Glomerular visceral epithelial cell (primary cell): Measurements from ENCODE around the gene EPHA3.

Experiments used
- DNase-seq: peaks from one replicate; pipeline ENCODE4 v3.0.0-alpha.2; 2016; ENCODE audit errors: extremely low spot score

EPHA3 gene

GRCh38 chr3:89447243-89447642, 339.8 kb downstream of the EPHA3 start:
- no peak for DNase-seq

- DNase-seq: no peak
These were observed 341.7 kb downstream of the EPHA3 start for GRCh38 chr3:89449086-89449485.

GRCh38 chr3:89452066-89452465, 344.6 kb downstream of the EPHA3 start:
- DNase-seq: no peak

GRCh38 chr3:89455240-89455639, 347.8 kb downstream of the EPHA3 start:
- no peak for DNase-seq

GRCh38 chr3:89467898-89468363, 360.5 kb downstream of the EPHA3 start:
- no peak for DNase-seq

GRCh38 chr3:89472101-89472500, 364.7 kb downstream of the EPHA3 start:
- no peak for DNase-seq

GRCh38 chr3:89474333-89475130, 367.1 kb downstream of the EPHA3 start:
- DNase-seq: no peak

GRCh38 chr3:89488800-89489580, 381.6 kb downstream of the EPHA3 start:
- DNase-seq: no peak

GRCh38 chr3:89490129-89490528, 382.7 kb downstream of the EPHA3 start:
- DNase-seq: no peak

GRCh38 chr3:89494734-89495133, 387.3 kb downstream of the EPHA3 start:
- DNase-seq: no peak

- DNase-seq: no peak
These were observed 396.5 kb downstream of the EPHA3 start for GRCh38 chr3:89503891-89504391.

GRCh38 chr3:89504432-89504831, 397.0 kb downstream of the EPHA3 start:
- no peak for DNase-seq

GRCh38 chr3:89506462-89507103, 399.2 kb downstream of the EPHA3 start:
- DNase-seq: no peak

GRCh38 chr3:89521328-89521727, 413.9 kb downstream of the EPHA3 start:
- no peak for DNase-seq

GRCh38 chr3:89522155-89522554, 414.7 kb downstream of the EPHA3 start:
- DNase-seq: no peak

- DNase-seq: no peak
These were observed 418.2 kb downstream of the EPHA3 start for GRCh38 chr3:89525609-89526008.

- no peak for DNase-seq
These were observed 420.4 kb downstream of the EPHA3 start for GRCh38 chr3:89527736-89528305.
